NCI-H146 (cell line): Measurements from ENCODE around the gene TGOLN2.
A peak's percentile ranks its signal among the peaks of the same experiment; 100 is the strongest.

Experiments
- DNase-seq: peaks from one replicate; lab custom pipeline; 2025; lab: John Stamatoyannopoulos, UW

The TGOLN2 gene

GRCh38 chr2:85308896-85309555 lies 18.8 kb downstream of the TGOLN2 start:
- peak; percentile 67 for DNase-seq

GRCh38 chr2:85308201-85308600 lies 19.6 kb downstream of the TGOLN2 start:
- no peak for DNase-seq

GRCh38 chr2:85307527-85307897 lies 20.3 kb downstream of the TGOLN2 start:
- no peak for DNase-seq

- no peak for DNase-seq
These were observed 23.8 kb downstream of the TGOLN2 start for GRCh38 chr2:85303780-85304531.

GRCh38 chr2:85302121-85302520 lies 25.7 kb downstream of the TGOLN2 start:
- no peak for DNase-seq

GRCh38 chr2:85291425-85292023 lies 36.3 kb downstream of the TGOLN2 start:
- DNase-seq: no peak

- DNase-seq: no peak
These were observed 39.5 kb downstream of the TGOLN2 start for GRCh38 chr2:85288244-85288725.

- no peak for DNase-seq
These were observed 40.1 kb downstream of the TGOLN2 start for GRCh38 chr2:85287721-85288120.

GRCh38 chr2:85286918-85287317 lies 40.9 kb downstream of the TGOLN2 start:
- DNase-seq: no peak

GRCh38 chr2:85283641-85284040 lies 44.1 kb downstream of the TGOLN2 start:
- DNase-seq: no peak

- DNase-seq: no peak
These were observed 44.9 kb downstream of the TGOLN2 start for GRCh38 chr2:85282914-85283313.

GRCh38 chr2:85281553-85281952 lies 46.2 kb downstream of the TGOLN2 start:
- DNase-seq: no peak

- no peak for DNase-seq
These were observed 49.4 kb downstream of the TGOLN2 start for GRCh38 chr2:85278361-85278760.

GRCh38 chr2:85277416-85278158 lies 50.2 kb downstream of the TGOLN2 start:
- DNase-seq: no peak

GRCh38 chr2:85276571-85277118 lies 51.1 kb downstream of the TGOLN2 start:
- no peak for DNase-seq

GRCh38 chr2:85275984-85276540 lies 51.7 kb downstream of the TGOLN2 start:
- DNase-seq: no peak

- peak; percentile 64 for DNase-seq
These were observed 53.8 kb downstream of the TGOLN2 start for GRCh38 chr2:85273738-85274731.

GRCh38 chr2:85272357-85272756 lies 55.4 kb downstream of the TGOLN2 start:
- DNase-seq: no peak

GRCh38 chr2:85269959-85270358 lies 57.8 kb downstream of the TGOLN2 start:
- DNase-seq: peak; percentile 24
